HG02884 (cell line): ENCODE data around the gene CDH13.

Experiments used
- ATAC-seq: cut with Tn5 transposase; IDR thresholded peaks from one replicate; pipeline ENCODE4 v1.9.1; 2021; ENCODE audit warnings: mild to moderate bottlenecking, moderate library complexity; ENCODE audit not compliant: unreplicated experiment

CDH13 gene

GRCh38 chr16:83269541-83269940 lies 642.8 kb downstream of the CDH13 start:
- ATAC-seq = no peak

- no peak for ATAC-seq
Measured at GRCh38 chr16:83270061-83270460, 643.3 kb downstream of the CDH13 start.

GRCh38 chr16:83270640-83271039 lies 643.9 kb downstream of the CDH13 start:
- ATAC-seq = no peak

GRCh38 chr16:83271123-83271522 lies 644.4 kb downstream of the CDH13 start:
- no peak for ATAC-seq

GRCh38 chr16:83271970-83272575 lies 645.3 kb downstream of the CDH13 start:
- ATAC-seq = no peak

GRCh38 chr16:83272843-83273242 lies 646.1 kb downstream of the CDH13 start:
- no peak for ATAC-seq

- no peak for ATAC-seq
Measured at GRCh38 chr16:83273504-83274173, 646.9 kb downstream of the CDH13 start.

- no peak for ATAC-seq
Measured at GRCh38 chr16:83279251-83279650, 652.5 kb downstream of the CDH13 start.

- no peak for ATAC-seq
Measured at GRCh38 chr16:83285921-83286320, 659.2 kb downstream of the CDH13 start.

- no peak for ATAC-seq
Measured at GRCh38 chr16:83296505-83296904, 669.7 kb downstream of the CDH13 start.

- no peak for ATAC-seq
Measured at GRCh38 chr16:83298541-83298940, 671.8 kb downstream of the CDH13 start.

GRCh38 chr16:83300326-83300725 lies 673.6 kb downstream of the CDH13 start:
- no peak for ATAC-seq

- no peak for ATAC-seq
Measured at GRCh38 chr16:83301971-83302370, 675.2 kb downstream of the CDH13 start.

- ATAC-seq = no peak
Measured at GRCh38 chr16:83302853-83303252, 676.1 kb downstream of the CDH13 start.

- no peak for ATAC-seq
Measured at GRCh38 chr16:83305092-83305491, 678.3 kb downstream of the CDH13 start.

GRCh38 chr16:83306961-83307593 lies 680.3 kb downstream of the CDH13 start:
- ATAC-seq = no peak

- ATAC-seq = no peak
Measured at GRCh38 chr16:83307594-83307992, 680.8 kb downstream of the CDH13 start.

- no peak for ATAC-seq
Measured at GRCh38 chr16:83308414-83308813, 681.6 kb downstream of the CDH13 start.

GRCh38 chr16:83310816-83311215 lies 684.0 kb downstream of the CDH13 start:
- ATAC-seq = no peak

- no peak for ATAC-seq
Measured at GRCh38 chr16:83312015-83312717, 685.4 kb downstream of the CDH13 start.

GRCh38 chr16:83312718-83313245 lies 686.0 kb downstream of the CDH13 start:
- no peak for ATAC-seq
